Activated CD4-positive, alpha-beta T cell treated with anti-CD3 and anti-CD28 coated beads, Interleukin-2, amount 10 ng/mL, durations not matched to agents 24 days and 14 days (primary cell): Measurements from ENCODE around the gene ZAR1L. TPM values are rescaled to one million over a fixed set of nuclear protein-coding genes. Genes with fewer than 3 reads are reported as not detected.
A peak's percentile ranks its signal among the peaks of the same experiment; 100 is the strongest.
"Not testable (repeated sequence)": the region's sequence is repeated elsewhere in the genome, so short reads cannot be mapped to it uniquely, and the experiment has no call there.

Source experiments
- DNase-seq: peaks from one replicate; pipeline ENCODE4 v3.0.0; 2022
- H3K27ac Mint-ChIP-seq: one replicate; pipeline ENCODE4 v1.8.0; 2022; ENCODE audit warnings: mild to moderate bottlenecking, mixed read lengths
- H3K27me3 Mint-ChIP-seq: one replicate; pipeline ENCODE4 v1.8.0; 2022; ENCODE audit warnings: mixed read lengths
- H3K36me3 Mint-ChIP-seq: one replicate; pipeline ENCODE4 v1.8.0; 2022; ENCODE audit warnings: low read depth, mild to moderate bottlenecking, mixed read lengths
- H3K4me1 Mint-ChIP-seq: one replicate; pipeline ENCODE4 v1.8.0; 2021; ENCODE audit warnings: mixed read lengths
- H3K4me3 Mint-ChIP-seq: one replicate; pipeline ENCODE4 v1.8.0; 2022; ENCODE audit warnings: mild to moderate bottlenecking, moderate library complexity, mixed read lengths
- H3K9me3 Mint-ChIP-seq: one replicate; pipeline ENCODE4 v1.8.0; 2021; ENCODE audit warnings: mixed read lengths
- intact Hi-C: fragments of 100-400 bp; cut with micrococcal nuclease; formaldehyde crosslinking; loops from one replicate; pipeline ENCODE4 v1.15.1; 2023
- total RNA-seq: library from RNA; stranded (reverse); gene quantifications from 2 replicates; pipeline ENCODE4 v1.2.3, GENCODE V29; 2022

ZAR1L gene, protein sequence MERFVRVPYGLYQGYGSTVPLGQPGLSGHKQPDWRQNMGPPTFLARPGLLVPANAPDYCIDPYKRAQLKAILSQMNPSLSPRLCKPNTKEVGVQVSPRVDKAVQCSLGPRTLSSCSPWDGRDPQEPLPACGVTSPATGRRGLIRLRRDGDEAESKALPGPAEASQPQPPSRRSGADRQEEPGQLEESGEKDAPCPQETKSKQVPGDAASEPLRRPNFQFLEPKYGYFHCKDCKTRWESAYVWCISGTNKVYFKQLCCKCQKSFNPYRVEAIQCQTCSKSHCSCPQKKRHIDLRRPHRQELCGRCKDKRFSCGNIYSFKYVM
- 0.19 TPM in 1 of 2 replicates, not detected in the other for total RNA-seq

DNA sequence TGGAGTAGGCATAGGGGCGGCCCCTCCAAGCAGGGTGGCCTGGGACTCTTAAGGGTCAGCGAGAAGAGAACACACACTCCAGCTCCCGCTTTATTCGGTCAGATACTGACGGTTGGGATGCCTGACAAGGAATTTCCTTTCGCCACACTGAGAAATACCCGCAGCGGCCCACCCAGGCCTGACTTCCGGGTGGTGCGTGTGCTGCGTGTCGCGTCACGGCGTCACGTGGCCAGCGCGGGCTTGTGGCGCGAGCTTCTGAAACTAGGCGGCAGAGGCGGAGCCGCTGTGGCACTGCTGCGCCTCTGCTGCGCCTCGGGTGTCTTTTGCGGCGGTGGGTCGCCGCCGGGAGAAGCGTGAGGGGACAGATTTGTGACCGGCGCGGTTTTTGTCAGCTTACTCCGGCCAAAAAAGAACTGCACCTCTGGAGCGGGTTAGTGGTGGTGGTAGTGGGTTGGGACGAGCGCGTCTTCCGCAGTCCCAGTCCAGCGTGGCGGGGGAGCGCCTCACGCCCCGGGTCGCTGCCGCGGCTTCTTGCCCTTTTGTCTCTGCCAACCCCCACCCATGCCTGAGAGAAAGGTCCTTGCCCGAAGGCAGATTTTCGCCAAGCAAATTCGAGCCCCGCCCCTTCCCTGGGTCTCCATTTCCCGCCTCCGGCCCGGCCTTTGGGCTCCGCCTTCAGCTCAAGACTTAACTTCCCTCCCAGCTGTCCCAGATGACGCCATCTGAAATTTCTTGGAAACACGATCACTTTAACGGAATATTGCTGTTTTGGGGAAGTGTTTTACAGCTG lies at the start of gene ZAR1L, which contains the start of gene BRCA2:
ZAR1L (minus strand) TSS at position 126 of the 790 bp plus-strand sequence. CDS start 3,438 bp downstream, outside the sequence.
BRCA2 (plus strand) TSS at position 271 of the 790 bp plus-strand sequence. CDS start 953 bp downstream, outside the sequence.
- peak; percentile 97 for DNase-seq
- Mint-ChIP-seq H3K27me3 (no peaks in the 10 kb centered on the region), H3K27ac (peak within 1 kb of the TSS; percentile 100), H3K4me3 (peak within 1 kb of the TSS; percentile 96), H3K9me3 (no peaks in the 10 kb centered on the region), H3K4me1 (peaks cover 24% of the 10 kb centered on the region), H3K36me3 (peaks cover 19% of the 10 kb centered on the region)
- intact Hi-C loops = loop anchor here (1.0 to 5.0 kb wide), 5 partner anchors 15 to 1227 kb away; partner anchors contain the start of genes N4BP2L1, N4BP2L2 and PDS5B

DNA sequence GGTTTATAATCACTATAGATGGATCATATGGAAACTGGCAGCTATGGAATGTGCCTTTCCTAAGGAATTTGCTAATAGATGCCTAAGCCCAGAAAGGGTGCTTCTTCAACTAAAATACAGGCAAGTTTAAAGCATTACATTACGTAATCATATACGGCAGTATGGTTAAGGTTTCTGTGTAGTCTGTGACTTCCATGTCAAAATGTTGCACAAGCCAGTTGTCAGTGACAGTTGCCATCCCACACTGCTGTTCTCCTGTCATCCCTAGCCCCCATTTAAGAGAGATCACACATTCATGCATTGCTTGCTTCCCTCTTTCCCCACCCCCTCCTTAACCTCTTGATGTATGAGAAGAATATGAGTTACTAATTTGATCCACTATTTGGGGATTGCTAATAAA lies 47.4 kb upstream of the ZAR1L start:
- H3K9me3 Mint-ChIP-seq = no peaks in the 10 kb centered on the region
- DNase-seq = no peak
- no peak overlapping the region for H3K27ac Mint-ChIP-seq
- H3K27me3 Mint-ChIP-seq = no peaks in the 10 kb centered on the region
- no peak overlapping the region for H3K4me3 Mint-ChIP-seq
- intact Hi-C loops = no loop called here
- H3K36me3 Mint-ChIP-seq = peaks cover 32% of the 10 kb centered on the region
- peaks cover 2% of the 10 kb centered on the region for H3K4me1 Mint-ChIP-seq

DNA sequence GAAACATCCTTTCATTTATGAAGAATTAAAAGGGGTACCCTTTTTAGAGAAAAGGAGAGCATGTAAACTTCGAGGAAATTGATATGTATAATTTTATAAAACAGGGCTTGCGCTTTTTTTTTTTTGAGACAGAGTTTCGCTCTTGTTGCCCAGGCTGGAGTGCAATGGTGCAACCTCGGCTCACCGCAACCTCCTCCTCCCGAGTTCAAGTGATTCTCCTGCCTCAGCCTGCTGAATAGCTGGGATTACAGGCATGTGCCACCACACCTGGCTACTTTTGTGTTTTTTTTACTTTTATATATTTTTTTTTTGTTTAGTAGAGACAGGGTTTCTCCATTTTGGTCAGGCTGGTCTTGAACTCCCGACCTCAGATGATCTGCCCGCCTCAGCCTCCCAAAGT lies 40.8 kb upstream of the ZAR1L start:
- H3K27me3 Mint-ChIP-seq, H3K27ac Mint-ChIP-seq, H3K4me3 Mint-ChIP-seq, H3K4me1 Mint-ChIP-seq, DNase-seq, intact Hi-C loops, H3K9me3 Mint-ChIP-seq: not testable (repeated sequence)
- H3K36me3 Mint-ChIP-seq = peaks cover 20% of the 10 kb centered on the region

DNA sequence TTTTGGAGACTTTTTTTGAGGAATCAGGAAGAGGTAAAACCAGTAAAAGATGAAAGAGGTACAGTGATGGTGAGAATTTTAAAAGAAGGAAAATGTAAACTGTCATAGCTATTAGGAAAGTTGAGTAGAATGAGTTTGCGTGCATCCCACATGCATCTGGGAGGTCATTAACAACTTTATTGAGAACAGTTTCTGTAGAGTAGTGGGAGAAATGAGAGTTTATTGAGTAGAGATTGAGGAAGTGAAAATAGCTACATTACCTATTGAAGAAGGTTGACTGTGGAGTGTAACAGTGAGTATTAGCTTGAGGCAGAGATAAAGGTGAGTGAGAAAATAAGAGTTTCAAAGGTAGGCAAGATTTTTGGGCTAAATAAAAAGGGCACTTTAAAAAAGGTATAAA lies 38.9 kb upstream of the ZAR1L start:
- Mint-ChIP-seq H3K4me1 (peaks cover 10% of the 10 kb centered on the region), H3K36me3 (peaks cover 31% of the 10 kb centered on the region), H3K4me3 (no peak overlapping the region), H3K27me3 (no peaks in the 10 kb centered on the region), H3K27ac (no peak overlapping the region), H3K9me3 (no peaks in the 10 kb centered on the region)
- DNase-seq = no peak
- intact Hi-C loops = no loop called here

DNA sequence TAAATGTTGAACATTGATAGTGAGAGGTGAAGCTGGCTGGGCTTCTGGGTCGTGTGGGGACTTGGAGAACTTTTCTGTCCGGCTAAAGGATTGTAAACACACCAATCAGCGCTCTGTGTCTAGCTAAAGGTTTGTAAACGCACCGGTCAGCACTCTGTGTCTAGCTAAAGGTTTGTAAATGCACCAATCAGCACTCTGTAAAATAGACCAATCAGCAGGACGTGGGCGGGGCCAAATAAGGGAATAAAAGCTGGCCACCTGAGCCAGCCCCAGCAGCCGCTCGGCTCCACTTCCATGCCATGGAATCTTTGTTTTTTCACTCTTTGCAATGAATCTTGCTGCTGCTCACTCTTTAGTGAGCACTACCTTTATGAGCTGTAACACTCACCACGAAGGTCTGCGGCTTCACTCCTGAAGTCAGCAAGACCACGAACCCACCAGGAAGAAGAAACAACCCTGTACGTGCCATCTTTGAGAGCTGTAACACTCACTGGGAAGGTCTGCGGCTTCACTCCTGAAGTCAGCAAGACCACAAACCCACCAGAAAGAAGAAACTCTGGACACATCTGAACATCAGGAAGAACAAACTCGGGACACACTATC lies 35.8 kb upstream of the ZAR1L start:
- intact Hi-C loops, DNase-seq, H3K9me3 Mint-ChIP-seq, H3K4me3 Mint-ChIP-seq, H3K27me3 Mint-ChIP-seq, H3K27ac Mint-ChIP-seq: not testable (repeated sequence)
- Mint-ChIP-seq H3K36me3 (peaks cover 43% of the 10 kb centered on the region), H3K4me1 (peaks cover 23% of the 10 kb centered on the region)

DNA sequence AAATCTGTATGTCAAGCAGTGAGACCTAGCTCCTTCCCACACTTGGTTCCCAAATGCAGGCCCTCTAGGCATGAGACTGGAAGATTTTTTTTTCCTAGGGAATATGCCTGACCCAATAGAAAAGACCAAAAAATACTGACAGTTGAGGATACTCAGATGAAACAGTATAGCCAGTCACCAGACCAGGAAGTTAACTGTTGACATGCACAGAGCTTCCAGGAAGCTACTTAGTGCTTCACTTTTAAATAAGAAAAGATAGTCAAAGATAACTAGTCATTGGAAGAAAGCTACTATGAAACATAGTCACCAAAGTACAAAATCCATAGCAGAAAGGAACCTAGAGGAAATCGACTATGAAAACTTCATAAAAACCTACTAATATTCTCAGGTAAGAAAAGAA lies 32.5 kb upstream of the ZAR1L start:
- Mint-ChIP-seq H3K36me3 (peaks cover 40% of the 10 kb centered on the region), H3K27ac (peak overlapping the region; percentile 39), H3K4me3 (no peak overlapping the region), H3K4me1 (peaks cover 25% of the 10 kb centered on the region), H3K27me3 (no peaks in the 10 kb centered on the region), H3K9me3 (no peaks in the 10 kb centered on the region)
- intact Hi-C loops = no loop called here
- no peak for DNase-seq

DNA sequence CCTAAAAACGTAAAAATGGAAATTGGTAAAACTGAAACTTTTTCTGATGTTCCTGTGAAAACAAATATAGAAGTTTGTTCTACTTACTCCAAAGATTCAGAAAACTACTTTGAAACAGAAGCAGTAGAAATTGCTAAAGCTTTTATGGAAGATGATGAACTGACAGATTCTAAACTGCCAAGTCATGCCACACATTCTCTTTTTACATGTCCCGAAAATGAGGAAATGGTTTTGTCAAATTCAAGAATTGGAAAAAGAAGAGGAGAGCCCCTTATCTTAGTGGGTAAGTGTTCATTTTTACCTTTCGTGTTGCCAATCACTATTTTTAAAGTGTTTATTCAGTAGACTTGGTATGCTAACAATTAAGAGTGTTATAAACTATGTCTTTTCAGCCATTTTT lies 25.8 kb upstream of the ZAR1L start:
- peaks cover 1% of the 10 kb centered on the region for H3K4me1 Mint-ChIP-seq
- no peak overlapping the region for H3K4me3 Mint-ChIP-seq
- peaks cover 9% of the 10 kb centered on the region for H3K9me3 Mint-ChIP-seq
- intact Hi-C loops = no loop called here
- H3K27me3 Mint-ChIP-seq = no peaks in the 10 kb centered on the region
- no peak for DNase-seq
- H3K36me3 Mint-ChIP-seq = peaks cover 44% of the 10 kb centered on the region
- H3K27ac Mint-ChIP-seq = no peak overlapping the region

DNA sequence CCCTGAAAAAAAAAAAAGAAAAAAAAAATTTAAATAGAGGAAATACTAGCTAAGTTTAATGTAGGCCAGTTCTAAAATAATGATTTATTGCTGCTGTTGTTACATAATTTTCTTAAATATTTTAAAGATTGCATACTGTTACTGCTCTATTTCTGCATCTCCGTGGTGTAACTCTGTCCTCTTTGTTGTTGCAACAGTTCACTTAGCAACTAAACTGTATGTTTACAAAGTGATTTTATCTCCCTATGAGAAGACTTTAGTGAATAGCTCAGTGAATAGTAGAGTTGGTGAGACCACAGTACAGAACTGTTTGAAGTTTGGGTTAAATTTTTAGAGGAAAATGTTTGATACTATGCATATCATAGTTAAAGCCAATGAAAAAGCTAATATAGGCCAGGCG lies 19.5 kb upstream of the ZAR1L start:
- peaks cover 83% of the 10 kb centered on the region for H3K36me3 Mint-ChIP-seq
- no peak overlapping the region for H3K4me3 Mint-ChIP-seq
- H3K27ac Mint-ChIP-seq = no peak overlapping the region
- H3K4me1 Mint-ChIP-seq = peaks cover 6% of the 10 kb centered on the region
- H3K9me3 Mint-ChIP-seq = peaks cover 10% of the 10 kb centered on the region
- H3K27me3 Mint-ChIP-seq = no peaks in the 10 kb centered on the region
- no peak for DNase-seq
- intact Hi-C loops = no loop called here

DNA sequence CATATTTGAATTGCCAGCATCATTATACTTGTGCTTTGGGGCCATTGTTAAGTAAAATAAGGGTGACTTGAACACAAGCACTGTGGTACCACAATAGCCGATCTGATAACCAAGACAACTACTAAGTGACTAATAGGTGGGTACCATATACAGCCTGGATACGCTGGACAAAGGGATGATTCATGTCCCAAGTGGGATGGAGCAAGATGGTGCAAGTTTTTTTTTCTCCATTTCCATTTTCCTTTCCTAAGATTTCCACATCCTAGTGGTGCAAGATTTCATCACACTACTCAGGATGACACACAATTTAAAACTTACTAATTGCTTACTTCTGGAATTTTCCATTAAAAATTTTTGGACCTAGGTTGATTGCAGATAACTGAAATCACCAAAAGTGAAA lies 15.3 kb upstream of the ZAR1L start:
- DNase-seq = no peak
- H3K27ac Mint-ChIP-seq = no peak overlapping the region
- peaks cover 8% of the 10 kb centered on the region for H3K9me3 Mint-ChIP-seq
- peaks cover 61% of the 10 kb centered on the region for H3K36me3 Mint-ChIP-seq
- no peak overlapping the region for H3K4me3 Mint-ChIP-seq
- peaks cover 8% of the 10 kb centered on the region for H3K4me1 Mint-ChIP-seq
- intact Hi-C loops = no loop called here
- H3K27me3 Mint-ChIP-seq = no peaks in the 10 kb centered on the region

DNA sequence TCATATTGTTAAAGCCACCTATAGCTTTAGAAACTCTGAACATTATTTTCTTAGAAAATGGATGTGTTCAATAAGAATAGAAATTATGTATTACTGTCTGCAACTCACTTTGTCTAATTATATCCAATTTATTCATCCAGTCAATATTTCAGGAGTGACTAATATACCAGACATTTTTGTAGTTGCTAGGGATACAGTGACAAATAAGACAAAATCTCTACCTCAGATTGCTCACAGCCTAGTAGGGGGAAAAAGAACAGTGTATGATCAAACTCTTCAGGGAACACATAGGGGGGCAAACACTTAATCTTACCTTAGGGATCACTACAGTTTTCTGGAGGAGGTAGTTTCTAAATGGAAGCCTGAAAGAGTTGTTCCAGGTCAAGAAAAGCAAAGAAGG lies 8.7 kb upstream of the ZAR1L start:
- no peak overlapping the region for H3K27ac Mint-ChIP-seq
- H3K9me3 Mint-ChIP-seq = no peaks in the 10 kb centered on the region
- intact Hi-C loops = no loop called here
- peaks cover 27% of the 10 kb centered on the region for H3K4me1 Mint-ChIP-seq
- DNase-seq = no peak
- no peaks in the 10 kb centered on the region for H3K27me3 Mint-ChIP-seq
- H3K36me3 Mint-ChIP-seq = peaks cover 50% of the 10 kb centered on the region
- H3K4me3 Mint-ChIP-seq = no peak overlapping the region

DNA sequence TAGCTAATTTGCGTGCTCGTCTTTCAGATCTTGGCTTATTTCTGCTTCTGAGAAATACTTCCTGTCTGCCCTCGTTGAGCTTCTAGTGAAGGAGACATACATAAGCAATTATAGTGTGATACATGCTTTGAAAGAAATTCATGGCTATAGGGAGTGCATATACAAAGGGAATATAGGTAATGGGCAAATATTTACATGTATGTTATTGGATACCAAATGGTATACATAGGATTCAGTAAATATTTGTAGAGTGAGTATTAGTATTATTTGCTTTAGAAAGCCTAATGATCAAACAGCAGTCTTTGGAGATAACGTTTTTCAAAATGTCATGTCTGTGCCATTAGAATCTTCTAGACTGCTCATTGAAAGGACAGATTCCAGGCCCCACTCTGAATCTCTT lies 5.4 kb upstream of the ZAR1L start:
- Mint-ChIP-seq H3K4me3 (no peak overlapping the region), H3K9me3 (no peaks in the 10 kb centered on the region), H3K27me3 (no peaks in the 10 kb centered on the region), H3K4me1 (peaks cover 27% of the 10 kb centered on the region), H3K27ac (no peak overlapping the region), H3K36me3 (peaks cover 43% of the 10 kb centered on the region)
- no peak for DNase-seq
- intact Hi-C loops = no loop called here

DNA sequence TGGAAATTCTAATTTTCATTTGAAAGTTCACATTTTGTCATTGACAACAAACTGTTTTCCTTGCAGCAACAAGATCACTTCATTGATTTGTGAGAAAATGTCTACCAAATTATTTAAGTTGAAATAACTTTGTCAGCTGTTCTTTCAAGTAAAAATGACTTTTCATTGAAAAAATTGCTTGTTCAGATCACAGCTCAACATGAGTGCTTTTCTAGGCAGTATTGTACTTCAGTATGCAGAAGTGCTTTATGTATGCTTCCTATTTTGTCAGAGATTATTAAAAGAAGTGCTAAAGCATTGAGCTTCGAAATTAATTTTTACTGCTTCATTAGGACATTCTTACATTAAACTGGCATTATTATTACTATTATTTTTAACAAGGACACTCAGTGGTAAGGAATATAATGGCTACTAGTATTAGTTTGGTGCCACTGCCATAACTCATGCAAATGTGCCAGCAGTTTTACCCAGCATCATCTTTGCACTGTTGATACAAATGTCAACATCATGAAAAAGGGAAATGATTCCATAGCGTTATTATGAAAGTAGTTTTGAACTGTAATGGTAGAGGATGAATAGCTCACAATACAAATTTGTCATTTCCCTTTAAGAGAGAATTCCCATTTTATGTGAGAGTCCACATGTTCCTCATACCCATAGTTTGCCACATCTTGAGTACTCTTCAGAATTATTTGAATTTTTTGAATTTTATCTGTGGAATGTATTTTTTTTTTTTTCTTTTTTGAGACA lies 2.7 kb upstream of the ZAR1L start:
- Mint-ChIP-seq H3K4me3 (no peak overlapping the region), H3K9me3 (no peaks in the 10 kb centered on the region), H3K27me3 (no peaks in the 10 kb centered on the region), H3K36me3 (peaks cover 32% of the 10 kb centered on the region), H3K4me1 (peaks cover 31% of the 10 kb centered on the region), H3K27ac (no peak overlapping the region)
- DNase-seq = no peak
- intact Hi-C loops = loop anchor here (5.0 kb wide), 1 partner anchor 269 kb away; the partner anchor contains the start of gene PDS5B

DNA sequence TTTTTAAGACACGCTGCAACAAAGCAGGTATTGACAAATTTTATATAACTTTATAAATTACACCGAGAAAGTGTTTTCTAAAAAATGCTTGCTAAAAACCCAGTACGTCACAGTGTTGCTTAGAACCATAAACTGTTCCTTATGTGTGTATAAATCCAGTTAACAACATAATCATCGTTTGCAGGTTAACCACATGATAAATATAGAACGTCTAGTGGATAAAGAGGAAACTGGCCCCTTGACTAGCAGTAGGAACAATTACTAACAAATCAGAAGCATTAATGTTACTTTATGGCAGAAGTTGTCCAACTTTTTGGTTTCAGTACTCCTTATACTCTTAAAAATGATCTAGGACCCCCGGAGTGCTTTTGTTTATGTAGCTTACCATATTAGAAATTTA lies 1.3 kb upstream of the ZAR1L start:
- H3K27ac Mint-ChIP-seq = peak overlapping the region; percentile 100
- H3K36me3 Mint-ChIP-seq = peaks cover 26% of the 10 kb centered on the region
- no peaks in the 10 kb centered on the region for H3K27me3 Mint-ChIP-seq
- H3K4me3 Mint-ChIP-seq = peak overlapping the region; percentile 96
- H3K4me1 Mint-ChIP-seq = peaks cover 31% of the 10 kb centered on the region
- intact Hi-C loops = loop anchor here (5.0 kb wide), 1 partner anchor 271 kb away; the partner anchor contains the start of gene PDS5B
- no peaks in the 10 kb centered on the region for H3K9me3 Mint-ChIP-seq
- DNase-seq = no peak
